GM23338 (cell line): ENCODE measurements around the gene SCUBE2. TPM values are rescaled to one million over a fixed set of nuclear protein-coding genes. Genes with fewer than 3 reads are reported as not detected.

Experiments
- EZH2phosphoT487 ChIP-seq: fragments of 200-600 bp; sonication (generic); IDR thresholded peaks from one replicate; pipeline ENCODE4 v1.8.1; 2018; ENCODE audit warnings: antibody characterized with exemption; ENCODE audit not compliant: unreplicated experiment
- STAT1 ChIP-seq: IDR thresholded peaks from one replicate; pipeline ENCODE4 v1.6.1; 2016; ENCODE audit warnings: antibody characterized with exemption; ENCODE audit not compliant: unreplicated experiment
- ZNF114 ChIP-seq: fragments of 250-450 bp; sonication (Bioruptor Pico); IDR thresholded peaks from 2 replicates; pipeline ENCODE4 v1.5.0; 2020; ENCODE audit warnings: mild to moderate bottlenecking, moderate library complexity
- ZNF331 ChIP-seq: fragments of 250-450 bp; sonication (Bioruptor Pico); IDR thresholded peaks from 2 replicates; pipeline ENCODE4 v1.5.0; 2020; ENCODE audit warnings: low read depth, mild to moderate bottlenecking, moderate library complexity
- microRNA-seq: library from miRNA; unstranded; fragments of <30 nt; microRNA quantifications from one replicate; pipeline ENCODE4, GENCODE V29; 2017
- polyA plus RNA-seq: library from polyadenylated mRNA; unstranded; fragments of >200 nt; fragmentation: Nextera tagmentation; extraction: Ambion mirVana; gene quantifications from 2 replicates; pipeline ENCODE4 v1.2.1, GENCODE V29; 2016
- small RNA-seq: library from RNA; depleted of rRNA; stranded (forward); fragments of <200 nt; gene quantifications from one replicate; pipeline ENCODE3, GENCODE V24; 2014; ENCODE audit warnings: low replicate concordance
- total RNA-seq: library from RNA; depleted of rRNA; stranded (reverse); fragments of >200 nt; shearing (Covaris generic); gene quantifications from 2 replicates; pipeline ENCODE4 v1.2.3, GENCODE V29; 2014; rRNA removed
- TF ChIP-seq, protein P1 (sequence below), 2 experiments: fragments of 200-600 bp in 1 of 2; sonication (generic) in 1 of 2; conservative IDR thresholded peaks; 2 replicates each; pipeline versions ENCODE4 v1.5.1 to v1.6.1; 2016 to 2017; ENCODE audit warnings: antibody characterized with exemption in 2 of 2, low read depth in 2 of 2, mild to moderate bottlenecking in 2 of 2, moderate library complexity in 1 of 2
- TF ChIP-seq, protein P2 (sequence below): IDR thresholded peaks from one replicate; pipeline ENCODE4 v1.6.1; 2018; ENCODE audit warnings: antibody characterized with exemption; ENCODE audit not compliant: unreplicated experiment

Gene SCUBE2
- total and polyA plus RNA-seq, 2 experiments from 2014 or later: 0.47 to 0.63 TPM

DNA sequence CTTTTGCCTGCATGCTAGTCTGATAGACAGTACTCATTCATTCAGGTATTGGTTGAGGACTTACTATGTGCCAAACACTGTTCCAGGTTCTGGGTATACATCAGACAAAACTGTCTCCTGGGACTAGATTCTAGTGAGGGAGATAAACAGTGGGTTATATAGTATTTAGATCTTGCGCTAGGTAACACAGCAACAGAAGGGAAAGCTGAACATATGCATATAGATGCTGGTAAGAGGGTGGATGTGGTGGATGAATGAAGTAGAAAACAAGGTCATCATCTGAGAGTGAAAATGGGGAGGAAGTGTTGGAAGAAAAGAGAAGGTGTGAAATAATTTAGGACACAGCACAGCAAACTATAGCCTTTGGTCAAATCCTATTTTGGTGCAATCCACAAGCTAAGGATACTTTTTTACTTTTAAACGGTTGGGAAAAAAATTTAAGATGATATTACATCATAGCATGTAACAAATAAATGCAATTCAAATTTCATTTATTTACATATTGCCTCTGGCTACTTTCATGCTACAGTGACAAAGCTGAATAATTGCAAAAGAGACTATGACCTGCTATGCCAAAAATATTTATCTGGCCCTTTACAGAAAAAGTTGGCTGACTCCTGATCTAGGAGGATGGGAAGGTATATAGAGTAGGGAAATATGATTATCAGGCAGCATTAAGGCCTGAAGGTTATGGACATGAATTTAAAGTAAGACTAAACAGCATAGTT is 120.0 kb downstream of the SCUBE2 start (continued):
- no peak for TF ChIP-seq ZNF331 (CRISPR knock-in tag)
- TF ChIP-seq ZNF114 (CRISPR knock-in tag): no peak
- TF ChIP-seq, protein P1, sequence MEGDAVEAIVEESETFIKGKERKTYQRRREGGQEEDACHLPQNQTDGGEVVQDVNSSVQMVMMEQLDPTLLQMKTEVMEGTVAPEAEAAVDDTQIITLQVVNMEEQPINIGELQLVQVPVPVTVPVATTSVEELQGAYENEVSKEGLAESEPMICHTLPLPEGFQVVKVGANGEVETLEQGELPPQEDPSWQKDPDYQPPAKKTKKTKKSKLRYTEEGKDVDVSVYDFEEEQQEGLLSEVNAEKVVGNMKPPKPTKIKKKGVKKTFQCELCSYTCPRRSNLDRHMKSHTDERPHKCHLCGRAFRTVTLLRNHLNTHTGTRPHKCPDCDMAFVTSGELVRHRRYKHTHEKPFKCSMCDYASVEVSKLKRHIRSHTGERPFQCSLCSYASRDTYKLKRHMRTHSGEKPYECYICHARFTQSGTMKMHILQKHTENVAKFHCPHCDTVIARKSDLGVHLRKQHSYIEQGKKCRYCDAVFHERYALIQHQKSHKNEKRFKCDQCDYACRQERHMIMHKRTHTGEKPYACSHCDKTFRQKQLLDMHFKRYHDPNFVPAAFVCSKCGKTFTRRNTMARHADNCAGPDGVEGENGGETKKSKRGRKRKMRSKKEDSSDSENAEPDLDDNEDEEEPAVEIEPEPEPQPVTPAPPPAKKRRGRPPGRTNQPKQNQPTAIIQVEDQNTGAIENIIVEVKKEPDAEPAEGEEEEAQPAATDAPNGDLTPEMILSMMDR (conservative IDR thresholded peaks at IDR 0.05; ENCODE audit: low read depth in 2 of 2): no peak
- TF ChIP-seq, protein P2, sequence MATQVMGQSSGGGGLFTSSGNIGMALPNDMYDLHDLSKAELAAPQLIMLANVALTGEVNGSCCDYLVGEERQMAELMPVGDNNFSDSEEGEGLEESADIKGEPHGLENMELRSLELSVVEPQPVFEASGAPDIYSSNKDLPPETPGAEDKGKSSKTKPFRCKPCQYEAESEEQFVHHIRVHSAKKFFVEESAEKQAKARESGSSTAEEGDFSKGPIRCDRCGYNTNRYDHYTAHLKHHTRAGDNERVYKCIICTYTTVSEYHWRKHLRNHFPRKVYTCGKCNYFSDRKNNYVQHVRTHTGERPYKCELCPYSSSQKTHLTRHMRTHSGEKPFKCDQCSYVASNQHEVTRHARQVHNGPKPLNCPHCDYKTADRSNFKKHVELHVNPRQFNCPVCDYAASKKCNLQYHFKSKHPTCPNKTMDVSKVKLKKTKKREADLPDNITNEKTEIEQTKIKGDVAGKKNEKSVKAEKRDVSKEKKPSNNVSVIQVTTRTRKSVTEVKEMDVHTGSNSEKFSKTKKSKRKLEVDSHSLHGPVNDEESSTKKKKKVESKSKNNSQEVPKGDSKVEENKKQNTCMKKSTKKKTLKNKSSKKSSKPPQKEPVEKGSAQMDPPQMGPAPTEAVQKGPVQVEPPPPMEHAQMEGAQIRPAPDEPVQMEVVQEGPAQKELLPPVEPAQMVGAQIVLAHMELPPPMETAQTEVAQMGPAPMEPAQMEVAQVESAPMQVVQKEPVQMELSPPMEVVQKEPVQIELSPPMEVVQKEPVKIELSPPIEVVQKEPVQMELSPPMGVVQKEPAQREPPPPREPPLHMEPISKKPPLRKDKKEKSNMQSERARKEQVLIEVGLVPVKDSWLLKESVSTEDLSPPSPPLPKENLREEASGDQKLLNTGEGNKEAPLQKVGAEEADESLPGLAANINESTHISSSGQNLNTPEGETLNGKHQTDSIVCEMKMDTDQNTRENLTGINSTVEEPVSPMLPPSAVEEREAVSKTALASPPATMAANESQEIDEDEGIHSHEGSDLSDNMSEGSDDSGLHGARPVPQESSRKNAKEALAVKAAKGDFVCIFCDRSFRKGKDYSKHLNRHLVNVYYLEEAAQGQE: no peak
- no peak for TF ChIP-seq EZH2phosphoT487
- no peak for TF ChIP-seq STAT1

Small RNAs within 50 kb of the gene (microRNA-seq; reads per million reads assigned to microRNA genes)
- not detected for gene MIR5691

Small RNAs within 50 kb of the gene (small RNA-seq; reads per million reads assigned to genes)
- gene MIR5691: not detected

Other genes with a start within 250 kb of the SCUBE2 start
- 14.0 and 16.7 TPM in 2 replicates for gene AKIP1, start 180.4 kb downstream of the SCUBE2 start, total RNA-seq
- 11.1 and 11.2 TPM in 2 replicates for gene AKIP1, start 180.4 kb downstream of the SCUBE2 start, polyA plus RNA-seq
- not detected in 2 replicates for gene C11orf16, start 158.7 kb downstream of the SCUBE2 start, total RNA-seq
- gene C11orf16, start 158.7 kb downstream of the SCUBE2 start, polyA plus RNA-seq: 0.31 TPM in 1 of 2 replicates, not detected in the other
- gene ASCL3, start 148.6 kb downstream of the SCUBE2 start, total RNA-seq: not detected in 2 replicates
- not detected in 2 replicates for gene ASCL3, start 148.6 kb downstream of the SCUBE2 start, polyA plus RNA-seq
- 9.7 and 10.4 TPM in 2 replicates for gene TMEM9B, start 127.2 kb downstream of the SCUBE2 start, total RNA-seq
- 10.2 and 12.9 TPM in 2 replicates for gene TMEM9B, start 127.2 kb downstream of the SCUBE2 start, polyA plus RNA-seq
- 7.9 and 8.0 TPM in 2 replicates for gene NRIP3, start 87.6 kb downstream of the SCUBE2 start, total RNA-seq
- gene NRIP3, start 87.6 kb downstream of the SCUBE2 start, polyA plus RNA-seq: 3.0 and 3.2 TPM in 2 replicates
- 49.1 and 56.3 TPM in 2 replicates for gene DENND5A, start 173.8 kb upstream of the SCUBE2 start, total RNA-seq
- gene DENND5A, start 173.8 kb upstream of the SCUBE2 start, polyA plus RNA-seq: 25.6 and 28.1 TPM in 2 replicates
- gene TMEM41B, start 223.0 kb upstream of the SCUBE2 start, total RNA-seq: 53.8 and 75.9 TPM in 2 replicates
- 31.8 and 34.4 TPM in 2 replicates for gene TMEM41B, start 223.0 kb upstream of the SCUBE2 start, polyA plus RNA-seq